ENCODE results near the gene GXYLT2. TPM values are rescaled to one million over a fixed set of nuclear protein-coding genes. Genes with fewer than 3 reads are reported as not detected.

The GXYLT2 gene
- total and polyA plus RNA-seq, 4 donors, result 1.9 to 46.4 (median 11.5) TPM

DNA sequence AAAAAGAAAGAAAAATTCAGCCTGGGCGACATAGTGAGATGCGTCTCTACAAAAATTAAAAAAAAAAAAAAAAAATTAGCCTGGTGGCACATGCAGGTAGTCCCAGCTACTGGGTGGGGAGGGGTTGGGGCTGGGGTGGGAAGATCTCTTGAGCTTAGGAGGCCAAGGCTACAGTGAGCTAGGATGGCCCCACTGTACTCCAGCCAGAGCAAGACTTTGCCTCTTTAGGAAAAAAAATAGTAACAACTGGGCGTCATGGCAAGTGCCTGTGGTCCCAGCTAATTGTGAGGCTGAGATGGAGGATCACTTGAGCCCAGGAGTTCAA is 84.8 kb downstream of the GXYLT2 start:
- ATAC-seq (ENCODE audit: low FRiP score) (no peak), DNase-seq (no peak)
- H3K4me1 ChIP-seq (ENCODE audit: control insufficient read depth in 1 of 2, insufficient read depth in 2 of 2, low read length in 2 of 2), result no peaks in the 10 kb centered on the region
- intact Hi-C loops (cut with DNase I), result no loop called here
- WGBS, 2 donors, result 93% methylated on average over 3 of the region's 3 CpGs
- no peaks in the 10 kb centered on the region for H3K27me3 ChIP-seq (ENCODE audit: control insufficient read depth in 1 of 2, insufficient read depth in 2 of 2, low read length in 1 of 2)
- no peak overlapping the region for H3K4me3 ChIP-seq (ENCODE audit: low read length in 2 of 2)
- H3K36me3 ChIP-seq (ENCODE audit: control insufficient read depth in 1 of 2, insufficient read depth in 2 of 2, low read length in 1 of 2), result peaks cover 0 to under 1% of the 10 kb centered on the region in 2 donors
- no peak overlapping the region for H3K27ac ChIP-seq (ENCODE audit: low read depth in 1 of 2, low read length in 2 of 2)
- no peaks in the 10 kb centered on the region for H3K9me3 ChIP-seq (ENCODE audit: control insufficient read depth, low read length)

GRCh38 chr3:72973031-72973723 is 85.3 kb downstream of the GXYLT2 start:
- ATAC-seq (ENCODE audit: low FRiP score) (no peak), DNase-seq (no peak)
- H3K9me3 ChIP-seq (ENCODE audit: control insufficient read depth, low read length), result no peaks in the 10 kb centered on the region
- H3K27me3 ChIP-seq (ENCODE audit: control insufficient read depth in 1 of 2, insufficient read depth in 2 of 2, low read length in 1 of 2), result no peaks in the 10 kb centered on the region
- no peak overlapping the region for H3K4me3 ChIP-seq (ENCODE audit: low read length in 2 of 2)
- no peaks in the 10 kb centered on the region for H3K4me1 ChIP-seq (ENCODE audit: control insufficient read depth in 1 of 2, insufficient read depth in 2 of 2, low read length in 2 of 2)
- no peak overlapping the region for H3K27ac ChIP-seq (ENCODE audit: low read depth in 1 of 2, low read length in 2 of 2)
- intact Hi-C loops (cut with DNase I), result no loop called here
- H3K36me3 ChIP-seq (ENCODE audit: control insufficient read depth in 1 of 2, insufficient read depth in 2 of 2, low read length in 1 of 2), result no peaks in the 10 kb centered on the region
- 60 to 65% methylated on average over 7 of the region's 7 CpGs for WGBS, 2 donors

DNA sequence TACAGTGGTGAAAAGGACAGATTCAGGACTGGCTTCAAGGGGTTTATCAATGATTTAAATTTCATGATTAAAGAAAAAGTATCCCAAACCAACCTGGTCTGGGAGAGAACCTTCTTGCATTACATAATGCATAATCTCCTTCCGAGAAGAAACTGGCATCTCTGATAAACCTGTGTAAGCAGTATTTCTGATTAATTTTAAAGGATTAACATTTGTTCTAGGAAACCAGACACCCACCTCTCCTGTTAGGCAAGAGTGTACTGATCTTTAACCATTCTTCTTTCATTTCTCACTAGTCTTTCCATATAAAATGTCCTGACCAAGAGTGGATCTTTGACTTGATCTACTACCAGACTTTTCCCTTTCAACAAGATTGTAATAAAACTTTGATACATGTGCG is 85.9 kb downstream of the GXYLT2 start:
- intact Hi-C loops (cut with DNase I), result no loop called here
- DNase-seq, result no peak
- Histone ChIP-seq H3K27me3 (ENCODE audit: control insufficient read depth in 1 of 2, insufficient read depth in 2 of 2, low read length in 1 of 2) (no peaks in the 10 kb centered on the region), H3K27ac (ENCODE audit: low read depth in 1 of 2, low read length in 2 of 2) (no peak overlapping the region), H3K36me3 (ENCODE audit: control insufficient read depth in 1 of 2, insufficient read depth in 2 of 2, low read length in 1 of 2) (no peaks in the 10 kb centered on the region), H3K4me3 (ENCODE audit: low read length in 2 of 2) (no peak overlapping the region), H3K4me1 (ENCODE audit: control insufficient read depth in 1 of 2, insufficient read depth in 2 of 2, low read length in 2 of 2) (no peaks in the 10 kb centered on the region), H3K9me3 (ENCODE audit: control insufficient read depth, low read length) (no peaks in the 10 kb centered on the region)
- WGBS, 2 donors, result 93 to 94% methylated on average over 2 of the region's 2 CpGs
- no peak for ATAC-seq (ENCODE audit: low FRiP score)

DNA sequence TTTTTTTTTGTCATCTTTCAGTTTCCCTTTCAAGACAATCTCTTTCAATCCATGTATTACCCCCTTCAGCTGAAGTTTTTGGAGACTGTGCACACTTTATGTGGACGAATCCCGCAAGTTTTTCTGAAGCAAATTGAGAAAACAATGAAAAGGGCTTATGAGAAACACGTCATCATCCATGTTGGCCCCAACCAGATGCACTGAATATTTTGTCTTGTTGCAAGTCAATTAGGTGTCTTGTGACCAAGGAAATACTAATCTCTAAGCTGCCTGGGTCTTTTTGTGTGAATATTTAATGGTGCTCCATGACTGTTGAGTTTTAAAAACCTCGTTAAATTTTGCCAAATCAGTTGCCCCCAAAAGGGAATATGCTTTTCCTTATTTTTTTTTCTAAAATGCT is 87.1 kb downstream of the GXYLT2 start:
- Histone ChIP-seq H3K4me3 (ENCODE audit: low read length in 2 of 2) (no peak overlapping the region), H3K36me3 (ENCODE audit: control insufficient read depth in 1 of 2, insufficient read depth in 2 of 2, low read length in 1 of 2) (no peaks in the 10 kb centered on the region), H3K27me3 (ENCODE audit: control insufficient read depth in 1 of 2, insufficient read depth in 2 of 2, low read length in 1 of 2) (no peaks in the 10 kb centered on the region), H3K9me3 (ENCODE audit: control insufficient read depth, low read length) (no peaks in the 10 kb centered on the region), H3K27ac (ENCODE audit: low read depth in 1 of 2, low read length in 2 of 2) (no peak overlapping the region), H3K4me1 (ENCODE audit: control insufficient read depth in 1 of 2, insufficient read depth in 2 of 2, low read length in 2 of 2) (no peaks in the 10 kb centered on the region)
- intact Hi-C loops (cut with DNase I), result no loop called here
- no peak for ATAC-seq (ENCODE audit: low FRiP score)
- DNase-seq, result no peak
- 81 to 84% methylated on average over 4 of the region's 4 CpGs for whole genome bisulfite sequencing, 2 donors

DNA sequence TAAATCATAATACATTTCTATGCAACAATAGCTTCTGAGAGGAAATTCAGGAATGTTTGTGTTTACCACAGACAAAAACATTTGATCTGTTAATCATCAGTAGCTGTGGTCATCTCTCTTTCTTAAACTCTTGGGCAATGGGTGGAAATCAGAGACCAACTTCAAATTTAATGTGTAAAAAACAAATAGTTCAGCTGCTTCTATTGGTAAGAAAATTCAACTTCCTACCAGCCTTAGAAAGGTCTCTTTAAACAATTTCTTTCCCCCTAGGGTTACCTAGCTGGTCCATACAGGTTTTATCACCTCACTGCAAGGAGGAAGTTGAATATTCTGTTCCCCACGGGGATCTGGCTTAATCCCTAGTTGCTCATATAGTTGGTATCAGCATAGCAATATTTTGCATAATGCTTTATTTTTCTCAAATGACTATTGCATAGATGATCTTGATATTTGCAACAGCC is 88.5 kb downstream of the GXYLT2 start:
- Histone ChIP-seq H3K9me3 (ENCODE audit: control insufficient read depth, low read length) (no peaks in the 10 kb centered on the region), H3K36me3 (ENCODE audit: control insufficient read depth in 1 of 2, insufficient read depth in 2 of 2, low read length in 1 of 2) (no peaks in the 10 kb centered on the region), H3K4me1 (ENCODE audit: control insufficient read depth in 1 of 2, insufficient read depth in 2 of 2, low read length in 2 of 2) (no peaks in the 10 kb centered on the region), H3K27ac (ENCODE audit: low read depth in 1 of 2, low read length in 2 of 2) (no peak overlapping the region), H3K27me3 (ENCODE audit: control insufficient read depth in 1 of 2, insufficient read depth in 2 of 2, low read length in 1 of 2) (no peaks in the 10 kb centered on the region), H3K4me3 (ENCODE audit: low read length in 2 of 2) (no peak overlapping the region)
- DNase-seq (no peak), ATAC-seq (ENCODE audit: low FRiP score) (no peak)
- intact Hi-C loops (cut with DNase I), result no loop called here
- 72 to 81% methylated on average over 1 of the region's 1 CpG for WGBS, 2 donors

GRCh38 chr3:72977060-72977808 is 89.4 kb downstream of the GXYLT2 start:
- intact Hi-C loops (cut with DNase I), result no loop called here
- no peaks in the 10 kb centered on the region for H3K9me3 ChIP-seq (ENCODE audit: control insufficient read depth, low read length)
- H3K27ac ChIP-seq (ENCODE audit: low read depth in 1 of 2, low read length in 2 of 2), result no peak overlapping the region
- no peaks in the 10 kb centered on the region for H3K27me3 ChIP-seq (ENCODE audit: control insufficient read depth in 1 of 2, insufficient read depth in 2 of 2, low read length in 1 of 2)
- H3K36me3 ChIP-seq (ENCODE audit: control insufficient read depth in 1 of 2, insufficient read depth in 2 of 2, low read length in 1 of 2), result no peaks in the 10 kb centered on the region
- no peak for ATAC-seq (ENCODE audit: low FRiP score)
- no peak overlapping the region for H3K4me3 ChIP-seq (ENCODE audit: low read length in 2 of 2)
- WGBS, 2 donors, result 80% methylated on average over 5 of the region's 5 CpGs
- no peak for DNase-seq
- H3K4me1 ChIP-seq (ENCODE audit: control insufficient read depth in 1 of 2, insufficient read depth in 2 of 2, low read length in 2 of 2), result no peaks in the 10 kb centered on the region

- DNase-seq, result no peak
- no peak overlapping the region for H3K4me3 ChIP-seq (ENCODE audit: low read length in 2 of 2)
- H3K27me3 ChIP-seq (ENCODE audit: control insufficient read depth in 1 of 2, insufficient read depth in 2 of 2, low read length in 1 of 2), result no peaks in the 10 kb centered on the region
- no peak overlapping the region for H3K27ac ChIP-seq (ENCODE audit: low read depth in 1 of 2, low read length in 2 of 2)
- no peaks in the 10 kb centered on the region for H3K4me1 ChIP-seq (ENCODE audit: control insufficient read depth in 1 of 2, insufficient read depth in 2 of 2, low read length in 2 of 2)
- ATAC-seq (ENCODE audit: low FRiP score), result no peak
- peaks cover 2% of the 10 kb centered on the region for H3K9me3 ChIP-seq (ENCODE audit: control insufficient read depth, low read length)
- no peaks in the 10 kb centered on the region for H3K36me3 ChIP-seq (ENCODE audit: control insufficient read depth in 1 of 2, insufficient read depth in 2 of 2, low read length in 1 of 2)
- WGBS, 2 donors, result 92 to 94% methylated on average over 3 of the region's 3 CpGs
- intact Hi-C loops (cut with DNase I), result no loop called here
Observed at GRCh38 chr3:72982609-72983366, 94.9 kb downstream of the GXYLT2 start.

GRCh38 chr3:72985576-72985975 is 97.7 kb downstream of the GXYLT2 start:
- Histone ChIP-seq H3K4me1 (ENCODE audit: control insufficient read depth in 1 of 2, insufficient read depth in 2 of 2, low read length in 2 of 2) (no peaks in the 10 kb centered on the region), H3K9me3 (ENCODE audit: control insufficient read depth, low read length) (peaks cover 2% of the 10 kb centered on the region), H3K36me3 (ENCODE audit: control insufficient read depth in 1 of 2, insufficient read depth in 2 of 2, low read length in 1 of 2) (no peaks in the 10 kb centered on the region), H3K27ac (ENCODE audit: low read depth in 1 of 2, low read length in 2 of 2) (no peak overlapping the region), H3K27me3 (ENCODE audit: control insufficient read depth in 1 of 2, insufficient read depth in 2 of 2, low read length in 1 of 2) (no peaks in the 10 kb centered on the region), H3K4me3 (ENCODE audit: low read length in 2 of 2) (no peak overlapping the region)
- intact Hi-C loops (cut with DNase I), result no loop called here
- WGBS, 2 donors, result 91 to 93% methylated on average over 1 of the region's 1 CpG
- ATAC-seq (ENCODE audit: low FRiP score) (no peak), DNase-seq (no peak)

Measured in aorta (tissue), 5 donors.